Measurements from ENCODE around the gene MAP3K13.
"Not testable (repeated sequence)": the region's sequence is repeated elsewhere in the genome, so short reads cannot be mapped to it uniquely, and the experiment has no call there.

Gene MAP3K13

DNA sequence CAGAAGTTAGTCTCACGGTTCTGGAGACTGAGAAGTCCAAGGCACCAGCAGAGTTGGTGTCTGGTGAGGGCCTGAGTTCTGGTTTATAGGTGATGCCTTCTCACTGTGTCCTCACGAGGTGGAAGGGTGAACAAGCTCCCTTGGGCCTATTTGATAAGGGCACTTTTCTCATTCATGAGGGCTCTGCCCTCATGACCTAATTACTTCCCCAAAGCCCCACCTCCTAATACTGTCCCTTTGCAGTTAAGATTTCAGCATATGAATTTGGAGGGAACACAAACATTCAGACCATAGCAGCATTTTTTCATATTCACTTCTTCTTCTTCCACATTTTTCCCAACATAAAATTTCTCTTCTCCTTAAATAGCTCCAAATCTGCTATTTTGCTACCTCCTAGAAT is 94.4 kb downstream of the MAP3K13 start:
- DNase-seq = no peak

DNA sequence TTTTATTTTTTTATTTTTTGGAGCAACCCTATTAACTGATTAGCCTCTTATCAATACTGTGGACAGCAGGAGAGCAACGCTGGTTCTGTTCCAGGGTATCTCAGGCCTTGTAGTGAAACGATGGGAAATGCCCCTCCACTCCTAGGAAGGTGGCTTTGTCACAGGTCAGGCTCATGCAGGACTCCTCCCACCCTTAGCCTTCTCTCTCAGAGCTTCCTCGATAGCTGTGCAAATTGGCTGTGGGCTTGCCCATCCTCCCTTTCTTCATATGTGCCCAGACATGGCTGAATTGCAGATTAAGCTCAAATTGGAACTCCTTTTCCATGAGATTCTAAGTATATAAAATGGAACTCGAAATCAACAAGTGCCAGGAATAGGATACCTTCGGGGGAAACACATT is 97.4 kb downstream of the MAP3K13 start:
- DNase-seq = no peak

DNA sequence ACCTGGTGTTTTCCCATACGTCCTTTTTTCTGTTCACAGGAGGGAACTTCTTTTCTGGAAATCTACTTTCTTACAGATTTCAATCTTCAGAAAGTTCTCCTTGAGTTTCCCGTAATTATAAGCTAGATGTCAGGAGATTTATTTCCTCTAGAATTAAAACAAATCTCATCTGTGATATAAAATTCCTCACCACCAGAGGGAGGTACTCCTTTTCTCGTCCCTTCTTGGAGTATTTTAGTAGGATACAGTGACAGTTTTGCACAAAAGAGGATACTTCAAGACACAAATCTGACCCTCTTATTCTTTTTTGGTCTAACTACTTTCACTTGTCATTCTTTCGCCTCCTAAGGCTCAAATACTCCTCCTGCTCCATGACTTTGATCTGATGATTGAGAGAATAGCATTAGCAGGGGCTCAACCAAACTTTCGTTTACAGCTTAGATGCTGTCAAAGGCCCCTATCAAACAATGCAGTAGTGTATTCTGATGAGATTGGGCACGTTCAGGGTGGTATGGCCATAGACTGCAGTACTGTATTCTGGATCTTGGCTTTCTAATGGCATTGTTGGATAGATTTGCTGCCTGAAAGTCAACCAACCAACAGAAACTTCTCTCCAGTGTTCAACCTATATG is 97.9 kb downstream of the MAP3K13 start:
- peak; percentile 2 for DNase-seq

DNA sequence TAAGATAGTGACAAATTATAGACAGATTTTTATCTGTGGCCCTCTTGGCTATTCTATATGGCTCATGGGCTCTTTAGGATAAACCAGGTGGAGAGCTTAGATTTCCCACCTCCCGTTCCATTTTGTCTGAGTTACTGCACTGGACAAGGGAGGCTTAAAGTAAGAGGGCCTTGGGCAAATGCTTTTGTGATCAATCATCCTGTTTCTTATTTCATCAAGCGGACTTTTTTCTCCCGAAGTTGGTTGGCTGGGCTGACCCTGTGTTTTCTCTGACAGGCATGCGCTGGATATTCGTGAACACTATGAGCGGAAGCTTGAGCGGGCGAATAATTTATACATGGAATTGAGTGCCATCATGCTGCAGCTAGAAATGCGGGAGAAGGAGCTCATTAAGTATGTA is 102.5 kb downstream of the MAP3K13 start:
- DNase-seq = no peak

DNA sequence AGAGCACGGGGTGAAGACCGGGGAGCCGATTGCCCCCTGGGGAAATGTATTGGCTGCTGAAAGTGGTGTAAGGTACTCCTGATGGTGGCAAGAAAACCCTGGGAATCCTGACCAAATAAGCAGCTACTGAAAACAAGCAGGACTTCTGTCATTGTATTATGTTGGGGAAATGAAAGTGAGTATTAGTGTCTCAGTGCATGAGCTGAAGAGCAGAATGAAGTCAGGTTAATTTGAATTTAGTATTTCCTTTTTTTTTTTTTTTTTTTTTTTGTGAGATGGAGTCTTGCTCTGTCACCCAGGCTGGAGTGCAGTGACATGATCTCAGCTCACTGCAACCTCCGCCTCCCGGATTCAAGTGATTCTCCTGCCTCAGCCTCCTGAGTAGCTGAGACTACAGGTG is 103.2 kb downstream of the MAP3K13 start:
- not testable (repeated sequence) for DNase-seq

DNA sequence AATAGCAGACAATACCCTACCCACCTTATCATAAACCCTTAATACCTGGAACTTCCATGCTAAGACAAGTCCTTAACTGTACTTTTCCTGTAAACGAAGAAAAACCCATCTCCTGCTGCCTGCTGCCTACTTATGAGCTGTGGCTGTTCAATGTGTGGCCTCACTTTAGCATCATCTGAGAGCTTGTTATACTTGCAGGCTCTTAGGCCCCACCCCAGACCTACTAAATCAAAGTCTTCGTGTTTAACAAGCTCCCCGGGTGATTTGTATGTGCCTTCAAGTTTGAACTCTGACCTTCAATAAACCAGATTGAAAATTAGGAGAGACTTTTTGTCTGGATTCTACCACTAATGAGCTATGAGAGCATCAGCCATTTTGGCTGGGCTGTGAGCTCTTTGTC is 106.6 kb downstream of the MAP3K13 start:
- DNase-seq = no peak

DNA sequence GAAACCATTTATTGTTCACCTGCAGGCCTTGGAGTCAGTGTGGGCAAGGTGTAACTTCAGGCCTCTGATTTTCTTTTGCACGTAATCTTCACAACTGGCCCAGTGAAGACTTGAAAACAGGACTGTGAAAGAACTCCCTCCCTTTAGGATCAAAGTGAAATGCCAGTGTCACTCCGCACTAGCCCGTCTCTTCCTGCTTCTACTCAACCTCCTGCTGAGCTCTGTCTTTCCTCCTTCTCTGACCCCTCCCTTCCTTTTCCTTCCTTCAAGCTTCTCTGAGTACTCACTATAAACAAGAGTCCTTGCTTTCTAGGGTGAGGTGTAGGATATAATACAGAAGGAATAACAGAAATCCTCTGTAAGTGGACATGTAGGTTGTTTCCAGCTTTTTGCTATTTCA is 107.4 kb downstream of the MAP3K13 start:
- no peak for DNase-seq

DNA sequence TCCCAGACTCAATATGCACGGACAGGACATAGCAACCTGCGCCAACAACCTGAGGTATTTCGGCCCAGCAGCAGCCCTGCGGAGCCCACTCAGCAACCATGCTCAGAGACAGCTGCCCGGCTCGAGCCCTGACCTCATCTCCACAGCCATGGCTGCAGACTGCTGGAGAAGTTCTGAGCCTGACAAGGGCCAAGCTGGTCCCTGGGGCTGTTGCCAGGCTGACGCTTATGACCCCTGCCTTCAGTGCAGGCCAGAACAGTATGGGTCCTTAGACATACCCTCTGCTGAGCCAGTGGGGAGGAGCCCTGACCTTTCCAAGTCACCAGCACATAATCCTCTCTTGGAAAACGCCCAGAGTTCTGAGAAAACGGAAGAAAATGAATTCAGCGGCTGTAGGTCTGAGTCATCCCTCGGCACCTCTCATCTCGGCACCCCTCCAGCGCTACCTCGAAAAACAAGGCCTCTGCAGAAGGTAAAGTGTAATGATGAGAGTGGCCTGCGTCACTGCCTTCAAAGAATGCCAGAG is 110.4 kb downstream of the MAP3K13 start:
- DNase-seq = no peak

DNA sequence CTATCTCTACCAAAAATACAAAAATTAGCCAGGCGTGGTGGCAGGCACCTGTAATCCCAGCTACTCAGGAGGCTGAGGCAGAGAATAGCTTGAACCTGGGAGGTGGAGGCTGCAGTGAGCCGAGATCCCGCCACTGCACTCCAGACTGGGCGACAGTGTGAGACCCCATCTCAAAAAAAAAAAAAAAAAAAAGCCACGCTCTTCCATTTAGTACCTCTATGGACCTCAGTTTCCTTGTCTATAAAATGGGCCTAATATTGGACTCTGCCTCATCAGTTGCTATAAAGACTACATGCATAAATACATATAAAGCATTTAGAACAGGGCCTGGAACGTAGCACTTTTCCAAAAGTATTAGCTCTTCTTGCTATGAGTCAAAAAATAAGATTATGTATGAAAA is 112.0 kb downstream of the MAP3K13 start:
- not testable (repeated sequence) for DNase-seq

DNA sequence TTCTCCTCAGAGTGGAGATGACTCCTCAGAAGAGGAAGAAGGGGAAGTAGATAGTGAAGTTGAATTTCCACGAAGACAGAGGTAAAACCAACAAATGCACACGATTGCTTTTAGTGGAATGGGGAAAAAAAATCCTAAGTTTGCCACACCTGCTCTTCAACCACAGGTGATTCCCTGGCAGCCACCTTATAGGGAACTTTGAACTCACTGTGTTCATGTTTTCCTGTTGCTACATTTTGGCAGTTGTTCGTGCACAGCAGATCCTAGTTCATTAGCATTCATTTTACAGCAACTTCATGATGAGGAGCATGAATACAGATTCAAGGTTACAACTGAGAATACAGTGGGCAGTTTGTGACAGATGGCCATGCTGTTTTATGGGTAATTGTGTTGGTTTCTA is 114.4 kb downstream of the MAP3K13 start:
- DNase-seq = no peak

DNA sequence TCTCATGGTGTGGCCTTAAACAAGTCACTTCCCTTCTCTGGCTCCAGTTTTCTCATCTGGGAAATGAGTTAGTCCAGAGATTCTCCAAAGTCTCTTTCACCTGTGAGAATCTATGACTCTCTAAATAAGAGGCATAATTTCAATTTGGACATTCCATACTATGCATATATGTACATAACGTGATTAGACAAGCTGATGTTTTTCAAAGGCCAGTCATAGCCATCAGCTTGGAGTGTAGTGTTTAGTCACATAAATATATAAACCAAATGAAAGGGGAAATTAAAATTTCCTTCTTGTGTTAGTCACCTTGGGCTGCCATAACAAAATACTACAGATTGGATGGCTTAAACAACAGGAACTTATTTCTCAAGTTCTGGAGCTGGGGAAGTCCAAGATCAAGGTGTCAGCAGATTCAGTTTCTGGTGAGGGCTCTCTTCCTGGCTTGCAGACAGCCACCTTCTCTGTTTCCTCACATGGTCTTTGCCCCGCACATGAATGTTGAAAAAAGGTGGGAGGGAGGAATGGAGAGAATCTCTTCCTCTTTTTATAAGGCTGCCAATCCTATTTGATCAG is 116.5 kb downstream of the MAP3K13 start:
- no peak for DNase-seq

DNA sequence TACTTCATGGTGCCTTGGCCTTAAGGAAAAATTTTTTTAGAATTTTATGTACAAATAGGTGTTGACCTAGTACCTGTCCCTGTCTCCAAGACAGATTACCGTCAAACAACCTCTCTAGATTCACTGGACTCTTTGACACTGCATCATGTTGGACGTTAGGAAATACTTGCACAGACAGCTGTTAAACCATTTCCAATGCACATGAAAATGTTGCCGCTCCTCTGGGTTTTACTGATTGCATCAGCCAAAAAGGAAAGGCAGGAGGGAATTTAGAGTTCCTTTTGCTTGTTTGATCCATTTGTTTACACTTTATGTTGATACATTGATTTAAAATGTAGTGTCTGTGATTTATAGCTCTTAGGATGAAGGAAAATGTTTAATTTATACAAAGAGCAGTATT is 121.4 kb downstream of the MAP3K13 start:
- no peak for DNase-seq

DNA sequence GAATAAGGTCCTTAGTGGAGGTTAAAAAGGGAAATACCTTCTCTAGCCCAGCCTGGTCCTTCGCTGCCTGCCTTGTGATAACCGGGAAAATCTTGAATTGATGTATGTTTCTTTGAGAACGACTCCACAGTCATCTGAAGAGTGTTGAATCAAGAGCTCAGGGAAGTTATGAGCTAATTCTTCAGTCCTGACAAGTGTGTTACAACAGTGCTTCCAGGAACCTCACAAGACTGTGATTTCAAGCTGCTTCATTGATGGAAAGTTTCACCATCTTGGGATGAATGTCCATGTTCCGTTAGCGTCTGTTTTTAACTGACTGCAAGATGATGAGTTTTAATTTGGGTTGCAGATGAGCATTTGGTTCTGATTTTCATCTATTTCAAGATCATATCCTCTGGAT is 123.5 kb downstream of the MAP3K13 start:
- no peak for DNase-seq

DNA sequence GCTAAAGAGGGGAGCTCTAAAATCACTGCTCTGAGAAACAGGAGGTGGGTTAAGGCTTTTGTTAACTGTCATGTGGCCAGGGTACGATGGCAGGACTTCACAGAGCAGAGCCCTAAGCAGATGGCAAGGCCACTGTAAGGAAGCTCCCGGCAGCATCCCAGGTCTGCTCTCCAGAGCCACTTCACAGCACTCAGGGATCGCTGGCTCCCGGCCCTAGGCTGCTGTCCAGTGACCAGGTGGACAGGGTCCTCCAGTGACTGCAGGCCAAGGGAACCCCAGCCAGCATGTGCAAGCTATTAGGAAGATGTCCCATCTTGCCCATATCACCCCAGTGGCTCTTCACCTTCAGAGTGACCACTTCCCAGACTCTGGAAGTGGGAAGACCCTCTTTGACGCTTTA is 125.5 kb downstream of the MAP3K13 start:
- DNase-seq = no peak

DNA sequence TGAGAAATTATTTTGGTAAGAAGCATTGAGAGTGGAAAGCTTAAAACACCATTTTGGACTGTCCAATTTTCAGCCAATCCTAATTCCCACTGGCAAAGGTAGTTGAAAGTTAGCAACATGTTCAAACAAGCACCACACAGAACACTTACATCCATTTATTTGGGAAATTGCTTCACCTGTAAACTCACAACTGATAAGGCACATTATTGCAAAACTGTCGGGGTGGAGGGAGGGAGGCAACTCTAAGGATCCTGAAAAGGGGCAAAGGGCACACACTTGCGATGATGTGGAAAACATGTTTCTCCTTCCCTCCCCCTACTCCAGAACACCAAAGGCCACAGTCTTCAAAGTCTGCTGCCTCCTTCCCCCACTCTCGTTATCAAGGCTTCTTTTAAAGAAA is 126.5 kb downstream of the MAP3K13 start:
- DNase-seq = no peak

DNA sequence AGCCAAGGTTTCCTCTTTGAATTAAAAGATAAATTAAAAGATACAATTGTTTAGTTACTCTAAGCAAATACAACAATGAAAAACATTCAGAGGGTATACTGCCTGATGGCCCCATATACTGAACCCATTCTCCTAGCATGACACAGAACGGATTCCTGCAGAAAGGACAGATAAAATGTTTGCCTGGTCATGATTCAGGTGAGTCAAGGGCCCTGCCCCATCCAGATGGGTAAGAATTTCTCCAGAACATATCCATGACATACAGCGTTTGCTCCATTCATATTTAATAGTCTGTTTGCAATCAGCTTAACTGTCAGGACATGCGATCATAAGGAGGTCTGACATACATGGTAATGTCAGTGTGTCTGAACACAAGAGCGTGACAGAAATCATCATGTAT is 127.3 kb downstream of the MAP3K13 start:
- DNase-seq = no peak

DNA sequence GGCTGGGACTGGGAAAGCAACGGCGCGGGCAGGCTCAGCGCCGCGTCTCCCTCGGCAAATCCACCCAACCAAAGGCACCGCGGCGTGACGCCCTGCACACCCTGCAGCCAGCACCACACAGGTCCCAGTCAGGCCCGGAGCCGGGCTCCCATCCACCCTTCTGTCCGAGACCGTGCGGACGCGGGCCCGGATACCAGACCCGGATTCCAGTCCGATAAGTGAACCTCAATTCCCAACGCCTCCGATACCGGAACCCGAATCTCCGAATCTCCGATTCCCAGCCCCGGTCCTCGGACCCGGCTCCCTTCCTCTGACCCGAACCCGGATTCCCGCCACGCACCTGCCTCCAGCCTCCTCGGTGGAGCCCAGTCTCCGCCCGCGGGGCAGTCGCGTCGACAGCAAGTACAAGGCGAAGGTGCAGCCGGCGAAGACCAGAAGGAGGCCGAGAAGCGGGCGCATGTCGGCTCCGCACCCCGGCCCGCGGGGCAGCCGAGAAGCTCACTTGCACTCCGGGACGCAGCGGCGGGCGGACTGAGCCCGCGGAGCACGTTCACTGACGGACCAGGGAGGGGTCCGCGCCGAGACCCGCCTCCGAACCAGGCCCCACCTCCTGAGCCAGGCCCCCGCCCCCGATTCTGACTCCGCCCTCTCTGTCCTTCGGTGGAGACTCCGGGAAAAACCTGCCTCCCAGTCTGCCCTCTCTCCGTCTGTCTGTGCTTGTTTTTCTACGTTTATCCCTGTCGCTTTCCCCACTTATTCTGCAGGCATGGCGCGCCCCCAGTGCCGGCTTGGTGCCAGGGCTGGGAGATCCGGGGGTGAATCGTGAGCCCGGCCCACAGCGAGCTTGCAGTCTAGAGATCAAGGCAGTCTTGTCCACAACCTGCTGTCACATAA is 135.8 kb downstream of the MAP3K13 start, which contains the start of gene TMEM41A:
TSS of gene TMEM41A (minus strand) at position 533 of the 894 bp plus-strand sequence. CDS start at position 459, 74 bp downstream.
- DNase-seq = peak; percentile 89

DNA sequence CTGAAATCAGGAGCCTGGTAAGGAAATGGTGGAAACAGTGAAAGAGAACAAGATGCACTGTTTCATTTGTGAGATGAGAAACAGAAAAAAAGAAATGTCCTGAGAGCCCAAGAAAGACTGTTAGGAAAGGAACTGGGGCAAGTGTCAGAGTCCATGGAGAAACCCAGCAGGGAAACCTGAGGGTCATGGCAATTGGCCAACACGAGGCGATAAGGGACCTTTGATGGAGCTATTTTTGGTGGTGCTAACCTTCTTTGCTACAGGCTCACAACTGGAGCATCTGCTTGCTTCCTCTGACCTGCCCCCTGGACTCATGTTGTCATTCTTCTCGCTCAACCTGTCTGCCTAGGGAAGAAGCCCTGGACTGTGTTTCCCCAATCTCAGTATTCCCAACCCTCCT is 140.1 kb downstream of the MAP3K13 start:
- no peak for DNase-seq

DNA sequence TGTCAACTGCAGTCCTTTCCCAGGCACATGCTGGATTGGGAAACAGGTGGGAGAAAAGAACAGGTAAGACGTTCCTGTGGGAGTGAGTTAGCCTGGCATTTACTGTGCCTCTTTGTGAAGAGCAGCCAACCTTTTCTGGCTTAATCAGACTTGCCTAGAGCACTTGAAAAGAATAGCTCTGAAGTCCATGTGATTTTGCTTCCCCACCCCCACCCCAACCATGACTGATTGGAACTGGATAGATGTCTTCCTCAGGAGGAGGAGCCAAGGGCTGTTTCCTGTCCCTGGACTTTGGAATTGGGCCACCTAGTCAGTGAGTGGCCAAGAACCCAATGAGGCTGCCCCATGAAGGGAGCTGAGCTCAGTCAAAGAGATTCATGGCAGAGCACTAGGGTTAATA is 140.6 kb downstream of the MAP3K13 start:
- no peak for DNase-seq

DNA sequence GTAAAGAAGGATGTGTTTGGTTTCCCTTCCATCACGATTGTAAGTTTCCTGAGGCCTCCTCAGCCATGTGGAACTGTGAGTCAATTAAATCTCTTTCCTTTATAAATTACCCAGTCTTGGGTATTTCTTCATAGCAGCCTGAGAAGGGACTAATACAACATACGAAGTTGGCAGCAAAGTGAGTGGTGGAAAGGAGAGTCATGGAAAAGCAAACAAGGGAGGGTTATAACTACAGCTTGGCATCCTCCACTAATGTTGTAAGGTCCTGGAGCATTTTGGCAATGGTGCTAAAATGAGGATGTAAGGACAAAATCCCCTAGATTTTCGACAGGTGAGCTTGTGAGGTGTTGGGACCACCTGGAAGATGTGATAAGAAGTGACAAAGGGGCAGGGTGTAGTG is 141.7 kb downstream of the MAP3K13 start:
- no peak for DNase-seq

DNA sequence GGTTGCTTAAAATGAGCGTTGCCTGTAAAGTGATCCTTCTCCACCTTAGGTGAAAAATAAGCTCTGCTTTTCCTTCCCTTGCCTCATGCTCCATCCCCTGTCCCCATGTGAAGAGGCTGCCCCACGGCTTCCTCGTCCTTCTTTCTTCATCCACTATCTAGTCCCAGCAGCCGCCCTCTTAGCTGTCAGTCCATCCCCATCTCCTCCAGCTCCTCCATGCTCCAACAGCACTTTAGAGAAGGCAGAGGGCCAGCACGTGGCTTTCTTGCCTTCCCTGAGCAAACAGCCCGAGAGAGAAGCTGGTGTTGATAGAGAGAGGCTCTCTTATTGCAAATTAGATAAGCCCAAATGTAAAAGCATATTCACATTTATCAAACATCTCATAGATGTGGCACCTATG is 144.9 kb downstream of the MAP3K13 start:
- no peak for DNase-seq

DNA sequence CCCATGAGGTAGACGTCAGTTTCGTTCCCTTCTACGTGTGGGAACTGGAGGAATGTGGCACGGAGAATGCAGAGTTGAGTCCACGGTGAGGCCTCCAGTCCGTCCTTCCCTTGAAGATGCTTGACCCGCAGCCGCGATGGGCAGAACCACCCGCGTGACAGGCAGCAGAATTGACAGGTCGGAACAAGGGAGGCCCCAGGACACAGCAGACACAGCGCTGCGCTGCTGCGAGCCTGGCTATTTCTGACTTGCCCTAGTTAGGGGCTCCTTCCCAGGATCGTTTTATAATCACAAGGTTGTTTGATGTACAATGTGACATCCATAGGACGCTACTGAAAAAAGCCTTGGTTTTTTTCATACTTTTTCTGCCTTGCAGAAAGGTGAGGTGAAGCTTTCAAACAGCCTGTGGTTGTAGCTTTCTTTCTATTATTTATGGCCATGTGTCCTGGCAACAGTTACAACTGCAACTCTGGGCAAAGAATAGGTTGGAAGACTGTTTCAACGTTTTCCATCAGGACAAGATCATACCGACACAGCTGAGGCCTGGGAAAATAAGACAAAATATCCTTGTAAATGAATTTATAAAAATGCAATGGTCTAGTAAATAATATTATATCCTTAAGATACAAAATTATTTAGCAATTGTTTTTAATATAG is 145.5 kb downstream of the MAP3K13 start:
- DNase-seq = no peak

DNA sequence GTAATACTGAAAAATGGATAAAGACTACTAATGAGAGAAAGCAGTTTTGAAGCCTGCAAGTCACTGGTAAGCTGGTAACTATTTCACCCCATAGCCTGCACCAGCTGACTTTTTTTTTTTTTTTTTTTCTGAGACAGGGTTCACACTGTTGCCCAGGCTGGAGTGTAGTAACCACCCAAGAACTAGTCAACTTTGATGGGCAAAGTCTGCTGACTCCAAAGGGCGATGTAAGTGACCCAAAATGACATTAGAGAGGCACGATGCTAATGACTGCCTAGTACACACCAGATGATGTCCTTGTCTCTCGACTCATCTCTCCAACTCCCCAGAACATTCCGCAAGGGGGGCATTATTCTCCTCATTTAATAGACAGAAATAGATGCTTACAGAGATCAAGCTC is 148.8 kb downstream of the MAP3K13 start:
- DNase-seq = no peak

All from fibroblast of skin of right biceps (primary cell).